Activated T-cell treated with anti-CD3 and anti-CD28 coated beads, Interleukin-2, amount 50 U/mL, for 48 hours (primary cell): ENCODE data around the gene FAM174B.

ENCODE experiments used
- DNase-seq, 2 experiments: peaks; one replicate each; pipeline ENCODE4 v3.0.0-alpha.2; 2020

Gene FAM174B

DNA sequence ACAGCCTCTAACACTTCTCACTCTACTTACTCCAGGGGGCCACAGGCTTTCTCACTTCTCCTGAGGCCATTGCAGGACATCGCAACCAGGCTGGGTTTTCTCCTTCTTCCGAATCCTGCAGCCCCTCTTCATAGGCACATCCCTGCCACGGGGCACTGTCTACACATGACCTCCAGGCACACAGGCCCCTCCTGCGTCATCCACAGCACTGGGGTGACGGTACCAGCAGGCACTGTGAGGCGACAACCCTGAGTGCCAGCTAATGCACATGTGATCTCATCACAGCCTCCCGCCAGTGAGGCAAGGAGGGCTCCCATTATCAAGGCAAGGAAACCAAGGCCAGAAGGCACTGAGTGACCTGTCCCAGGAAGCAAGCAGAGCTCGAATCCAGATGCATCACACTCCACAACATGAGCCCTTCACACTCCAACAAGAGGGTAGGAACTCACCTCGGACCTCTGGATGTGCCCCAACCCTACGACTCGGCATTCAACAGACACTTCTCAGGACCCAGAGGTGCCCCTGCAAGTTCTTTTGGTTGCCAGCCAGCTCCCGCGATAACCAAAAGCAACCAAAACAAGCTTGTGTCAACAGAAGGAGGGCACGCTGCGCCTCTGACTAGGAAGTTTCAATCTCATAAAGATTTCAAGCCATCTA lies 16.7 kb downstream of the FAM174B start:
- no peak for DNase-seq

- no peak for DNase-seq
These were observed 17.3 kb downstream of the FAM174B start for GRCh38 chr15:92638291-92638708.

DNA sequence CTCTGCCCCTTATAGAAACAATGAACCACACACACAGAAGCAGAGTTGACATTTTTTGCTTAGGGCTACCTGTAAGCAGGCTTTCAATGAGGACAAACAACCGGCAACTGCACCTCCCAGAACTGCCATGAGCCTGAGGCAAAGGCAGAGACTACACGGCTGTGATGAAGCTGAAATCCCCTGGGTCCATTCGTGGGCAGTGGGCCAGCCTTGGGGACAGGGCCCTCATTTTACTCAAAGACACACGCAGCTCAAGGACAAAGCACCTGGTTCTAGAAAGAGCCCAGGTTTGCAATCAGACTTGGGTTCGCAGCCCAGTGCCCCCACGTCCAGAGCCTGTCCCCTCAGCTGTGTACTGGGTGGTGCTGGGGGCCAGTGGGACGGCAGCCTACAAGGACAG lies 17.9 kb downstream of the FAM174B start:
- no peak for DNase-seq

DNA sequence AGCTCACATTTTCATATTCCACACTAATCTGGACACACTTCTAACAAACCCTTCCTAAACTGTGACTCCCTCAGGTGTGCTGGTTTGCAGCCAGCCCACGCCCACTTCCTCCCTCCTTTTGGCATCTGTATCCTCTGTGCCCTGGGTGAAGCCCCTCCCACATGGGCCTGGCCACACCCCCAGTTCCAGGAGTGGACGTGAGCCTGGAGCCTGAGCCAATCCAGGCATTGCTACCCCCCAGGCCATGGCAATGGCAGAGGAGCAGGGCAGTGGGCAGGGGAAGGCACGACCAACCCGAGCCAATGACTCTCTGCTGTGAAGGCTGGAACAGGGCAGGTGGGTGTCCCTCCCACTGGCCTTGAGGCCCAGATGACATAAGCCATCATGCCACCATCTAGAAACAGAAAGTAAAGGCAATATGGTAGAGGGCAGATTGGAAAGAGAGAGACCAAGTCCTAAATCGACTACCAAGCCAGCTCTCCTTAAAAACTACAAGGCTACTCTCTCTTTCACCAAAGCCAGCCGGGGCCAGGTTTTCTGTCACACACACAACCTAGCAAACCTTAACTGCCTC lies 18.6 kb downstream of the FAM174B start:
- DNase-seq = no peak

GRCh38 chr15:92636401-92636907 lies 19.1 kb downstream of the FAM174B start:
- no peak for DNase-seq

GRCh38 chr15:92634671-92635201 lies 20.8 kb downstream of the FAM174B start:
- DNase-seq = no peak

GRCh38 chr15:92634060-92634459 lies 21.5 kb downstream of the FAM174B start:
- no peak for DNase-seq

DNA sequence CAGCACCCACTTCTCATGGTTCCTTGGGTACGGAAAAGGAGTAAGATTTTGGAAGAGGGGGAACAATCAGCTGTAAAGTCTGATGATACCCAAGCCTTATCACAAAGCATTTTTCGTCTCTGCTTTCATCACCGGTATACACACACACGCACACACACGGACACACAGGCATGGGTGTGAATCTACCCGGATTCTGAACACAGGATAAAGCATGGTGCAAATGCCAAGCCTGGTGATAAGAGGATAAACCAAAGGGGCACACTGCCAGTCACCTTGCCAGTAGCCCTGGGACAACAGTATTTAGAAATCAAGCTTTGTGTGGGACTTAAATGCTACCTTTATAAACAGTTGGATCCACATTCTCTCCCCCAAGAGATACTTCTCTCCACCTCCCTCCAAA lies 22.2 kb downstream of the FAM174B start:
- DNase-seq = no peak

GRCh38 chr15:92633001-92633400 lies 22.6 kb downstream of the FAM174B start:
- no peak for DNase-seq

- DNase-seq = no peak
These were observed 23.9 kb downstream of the FAM174B start for GRCh38 chr15:92631721-92632120.

- DNase-seq = no peak
These were observed 25.5 kb downstream of the FAM174B start for GRCh38 chr15:92629975-92630626.

DNA sequence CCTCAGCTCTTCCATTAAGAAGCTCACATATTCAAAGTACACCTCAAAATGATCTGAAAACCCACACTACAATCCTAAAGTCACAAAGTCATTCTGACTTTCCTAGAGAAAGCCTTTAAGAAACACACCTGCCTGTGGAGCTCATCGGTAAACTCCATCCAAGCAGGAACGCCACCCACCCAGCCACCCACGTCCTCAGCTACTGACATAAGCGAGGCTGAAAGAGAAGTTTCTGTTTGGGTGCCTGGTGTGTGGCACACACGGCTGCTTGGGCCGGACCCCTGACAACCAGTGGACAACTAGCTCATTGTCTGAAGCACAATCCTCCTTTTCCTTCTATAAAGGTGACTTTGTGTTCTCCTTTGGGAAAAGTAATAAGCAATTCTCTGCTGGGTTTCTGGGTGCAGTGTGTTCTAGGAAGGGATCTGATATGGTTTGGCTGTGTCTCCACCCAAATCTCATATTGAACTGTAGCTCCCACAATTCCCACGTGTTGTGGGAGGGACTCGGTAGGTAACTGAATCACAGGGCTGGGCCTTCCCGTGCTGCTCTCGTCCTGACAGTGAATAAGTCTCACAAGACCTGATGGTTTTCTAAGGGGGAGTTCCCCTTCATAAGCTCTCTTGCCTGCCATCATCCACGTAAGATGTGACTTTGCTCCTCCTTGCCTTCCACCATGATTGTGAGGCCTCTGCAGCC lies 26.1 kb downstream of the FAM174B start:
- no peak for DNase-seq

DNA sequence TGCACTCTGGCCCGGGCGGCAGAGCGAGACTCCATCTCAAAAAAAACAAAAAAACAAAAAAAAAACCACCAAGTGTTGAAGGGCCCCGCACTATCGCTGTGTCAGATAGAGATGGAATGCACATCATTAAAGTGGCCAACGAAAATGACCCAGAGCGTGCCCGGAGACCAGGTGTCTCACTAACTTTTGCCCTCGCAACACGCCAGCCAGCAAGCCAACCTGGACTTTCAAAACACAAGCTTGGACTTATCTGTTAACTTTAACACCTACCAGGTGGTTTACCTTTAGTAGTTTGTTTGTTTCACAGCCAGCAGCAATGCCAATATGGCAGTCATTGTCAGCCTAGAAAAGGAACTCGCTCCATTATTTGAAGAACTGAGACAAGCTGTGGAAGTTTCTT lies 28.6 kb downstream of the FAM174B start:
- no peak for DNase-seq

DNA sequence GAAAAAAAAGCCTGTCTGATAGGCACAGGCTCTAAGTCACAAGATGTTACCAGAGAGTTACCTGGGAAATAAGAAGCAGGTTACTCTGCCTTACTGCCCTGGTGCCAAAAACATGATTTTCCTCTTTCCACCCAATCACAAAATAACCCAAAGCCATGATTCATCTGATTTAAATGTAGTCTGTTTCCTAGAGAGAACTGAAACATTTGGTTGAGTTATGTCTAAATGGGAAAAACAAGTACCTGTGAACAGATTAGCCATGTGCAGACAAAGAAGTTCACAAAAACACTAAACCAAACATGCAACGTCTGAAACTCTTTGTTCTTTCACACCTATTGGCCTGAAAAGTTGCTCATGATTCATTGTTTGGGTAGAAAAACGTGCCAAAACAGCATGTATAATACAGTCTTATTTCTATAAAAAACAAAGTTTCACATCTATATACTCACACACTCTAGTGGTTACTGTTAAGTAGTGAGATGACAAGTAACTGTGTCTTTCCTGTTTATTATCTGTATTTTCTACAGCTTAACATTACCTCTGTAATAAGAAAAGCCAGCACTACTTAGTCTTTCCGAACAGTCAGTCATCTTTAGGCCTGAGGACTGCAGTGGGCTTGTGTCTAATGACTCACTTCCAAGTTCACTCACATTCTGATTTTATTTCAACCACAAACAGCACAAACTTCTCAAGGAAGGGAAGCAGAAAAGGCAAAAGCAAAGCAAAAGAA lies 30.2 kb downstream of the FAM174B start:
- no peak for DNase-seq

GRCh38 chr15:92624401-92624991 lies 31.1 kb downstream of the FAM174B start:
- DNase-seq = no peak

DNA sequence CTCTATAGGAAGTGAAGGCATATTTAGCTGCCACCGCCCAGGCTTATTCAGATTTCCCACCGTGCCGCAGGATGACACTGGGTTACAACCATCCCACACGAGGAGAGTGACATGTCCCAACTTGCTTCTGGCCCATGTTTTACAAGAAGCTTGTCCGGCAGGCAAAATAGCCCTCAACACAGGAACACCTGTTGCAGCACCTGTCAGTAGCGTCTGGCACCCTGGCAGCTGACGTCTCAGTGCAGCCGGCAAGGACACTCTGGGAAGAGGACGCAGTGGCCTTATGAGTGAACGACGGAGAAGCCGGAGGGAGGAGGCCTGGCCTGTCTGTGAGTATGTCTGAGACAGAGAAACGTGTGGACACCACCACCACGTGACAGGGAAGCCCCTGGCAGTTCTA lies 32.1 kb downstream of the FAM174B start:
- DNase-seq = no peak

GRCh38 chr15:92621972-92622533 lies 33.5 kb downstream of the FAM174B start:
- DNase-seq = no peak

- DNase-seq = no peak
These were observed 34.6 kb downstream of the FAM174B start for GRCh38 chr15:92620991-92621390.

- DNase-seq = no peak
These were observed 36.2 kb downstream of the FAM174B start for GRCh38 chr15:92619145-92620101.
